ENCODE results near the gene OSBPL3.

Gene OSBPL3

GRCh38 chr7:24831240-24831639, 148.7 kb downstream of the OSBPL3 start:
- no peak for TF ChIP-seq CTCF (IDR thresholded peaks at IDR 0.05; ENCODE audit: insufficient read depth, low read length, poor library complexity, severe bottlenecking)
- H3K4me3 ChIP-seq (replicated peaks; ENCODE audit: low read depth, low read length): no peak overlapping the region
- DNase-seq (ENCODE audit: extremely low read depth, insufficient read length): no peak
- H3K36me3 ChIP-seq (ENCODE audit: control insufficient read depth, insufficient read depth, low read length): peaks cover 6% of the 10 kb centered on the region
- H3K27me3 ChIP-seq (replicated peaks; ENCODE audit: control insufficient read depth, insufficient read depth, low read length): no peaks in the 10 kb centered on the region

GRCh38 chr7:24830440-24831050, 149.4 kb downstream of the OSBPL3 start:
- Histone ChIP-seq H3K27me3 (replicated peaks; ENCODE audit: control insufficient read depth, insufficient read depth, low read length) (no peaks in the 10 kb centered on the region), H3K4me3 (replicated peaks; ENCODE audit: low read depth, low read length) (no peak overlapping the region), H3K36me3 (ENCODE audit: control insufficient read depth, insufficient read depth, low read length) (peaks cover 6% of the 10 kb centered on the region)
- no peak for DNase-seq (ENCODE audit: extremely low read depth, insufficient read length)
- no peak for TF ChIP-seq CTCF (IDR thresholded peaks at IDR 0.05; ENCODE audit: insufficient read depth, low read length, poor library complexity, severe bottlenecking)

GRCh38 chr7:24829787-24830186, 150.2 kb downstream of the OSBPL3 start:
- DNase-seq (ENCODE audit: extremely low read depth, insufficient read length): no peak
- no peak overlapping the region for H3K4me3 ChIP-seq (replicated peaks; ENCODE audit: low read depth, low read length)
- no peak for TF ChIP-seq CTCF (IDR thresholded peaks at IDR 0.05; ENCODE audit: insufficient read depth, low read length, poor library complexity, severe bottlenecking)
- peaks cover 7% of the 10 kb centered on the region for H3K36me3 ChIP-seq (ENCODE audit: control insufficient read depth, insufficient read depth, low read length)
- no peaks in the 10 kb centered on the region for H3K27me3 ChIP-seq (replicated peaks; ENCODE audit: control insufficient read depth, insufficient read depth, low read length)

GRCh38 chr7:24828891-24829661, 150.9 kb downstream of the OSBPL3 start:
- Histone ChIP-seq H3K36me3 (ENCODE audit: control insufficient read depth, insufficient read depth, low read length) (peaks cover 4% of the 10 kb centered on the region), H3K27me3 (replicated peaks; ENCODE audit: control insufficient read depth, insufficient read depth, low read length) (no peaks in the 10 kb centered on the region), H3K4me3 (replicated peaks; ENCODE audit: low read depth, low read length) (no peak overlapping the region)
- TF ChIP-seq CTCF (IDR thresholded peaks at IDR 0.05; ENCODE audit: insufficient read depth, low read length, poor library complexity, severe bottlenecking): no peak
- DNase-seq (ENCODE audit: extremely low read depth, insufficient read length): no peak

- Histone ChIP-seq H3K36me3 (ENCODE audit: control insufficient read depth, insufficient read depth, low read length) (peaks cover 4% of the 10 kb centered on the region), H3K4me3 (replicated peaks; ENCODE audit: low read depth, low read length) (no peak overlapping the region), H3K27me3 (replicated peaks; ENCODE audit: control insufficient read depth, insufficient read depth, low read length) (no peaks in the 10 kb centered on the region)
- DNase-seq (ENCODE audit: extremely low read depth, insufficient read length): no peak
- TF ChIP-seq CTCF (IDR thresholded peaks at IDR 0.05; ENCODE audit: insufficient read depth, low read length, poor library complexity, severe bottlenecking): no peak
Observed at GRCh38 chr7:24827589-24827988, 152.4 kb downstream of the OSBPL3 start.

Measured in GM06990 (cell line).